ENCODE results near the gene BDKRB1. TPM values are rescaled to one million over a fixed set of nuclear protein-coding genes. Genes with fewer than 3 reads are reported as not detected.

Gene BDKRB1
- total RNA-seq, 1 donor from 2014 or later, result not detected

GRCh38 chr14:96269359-96269710 is 13.3 kb downstream of the BDKRB1 start:
- Mint-ChIP-seq H3K27ac (no peak overlapping the region), H3K4me1 (peaks cover 2% of the 10 kb centered on the region), H3K27me3 (ENCODE audit: insufficient read depth, low read depth) (peaks cover 7% of the 10 kb centered on the region), H3K9me3 (peaks cover 8% of the 10 kb centered on the region), H3K4me3 (no peak overlapping the region), H3K36me3 (no peaks in the 10 kb centered on the region)
- H3K4me1 ChIP-seq, result no peaks in the 10 kb centered on the region
- no peak overlapping the region for H2AFZ ChIP-seq (replicated peaks)
- H3K79me2 ChIP-seq (ENCODE audit: low read depth), result no peaks in the 10 kb centered on the region
- H3K9ac ChIP-seq, result no peak overlapping the region
- DNase-seq (ENCODE audit: low spot score), result no peak
- H3K36me3 ChIP-seq, result no peaks in the 10 kb centered on the region
- no peaks in the 10 kb centered on the region for H4K20me1 ChIP-seq (ENCODE audit: low read depth)
- no peak overlapping the region for H3K4me3 ChIP-seq
- H3F3A ChIP-seq (ENCODE audit: low read depth), result no peaks in the 10 kb centered on the region
- TF ChIP-seq EZH2 (IDR thresholded peaks at IDR 0.05) (no peak), CTCF (IDR thresholded peaks at IDR 0.05) (no peak), EZH2phosphoT487 (IDR thresholded peaks at IDR 0.05) (no peak)
- no peaks in the 10 kb centered on the region for H3K9me3 ChIP-seq (ENCODE audit: low read depth)
- H3K4me2 ChIP-seq, result no peak overlapping the region
- no peak overlapping the region for H3K27ac ChIP-seq
- H3K27me3 ChIP-seq, result no peaks in the 10 kb centered on the region

- no peaks in the 10 kb centered on the region for H3K4me1 ChIP-seq
- H3K9me3 ChIP-seq (ENCODE audit: low read depth), result no peaks in the 10 kb centered on the region
- TF ChIP-seq CTCF (IDR thresholded peaks at IDR 0.05) (no peak), EZH2 (IDR thresholded peaks at IDR 0.05) (no peak), EZH2phosphoT487 (IDR thresholded peaks at IDR 0.05) (no peak)
- Mint-ChIP-seq H3K27ac (peak overlapping the region; percentile 4), H3K27me3 (ENCODE audit: insufficient read depth, low read depth) (peaks cover 7% of the 10 kb centered on the region), H3K4me3 (no peak overlapping the region), H3K36me3 (no peaks in the 10 kb centered on the region), H3K9me3 (peaks cover 8% of the 10 kb centered on the region), H3K4me1 (peaks cover 9% of the 10 kb centered on the region)
- H3K4me3 ChIP-seq, result no peak overlapping the region
- H3F3A ChIP-seq (ENCODE audit: low read depth), result no peaks in the 10 kb centered on the region
- no peak overlapping the region for H3K27ac ChIP-seq
- H3K36me3 ChIP-seq, result no peaks in the 10 kb centered on the region
- H4K20me1 ChIP-seq (ENCODE audit: low read depth), result no peaks in the 10 kb centered on the region
- no peaks in the 10 kb centered on the region for H3K79me2 ChIP-seq (ENCODE audit: low read depth)
- no peak for DNase-seq (ENCODE audit: low spot score)
- H3K27me3 ChIP-seq, result no peaks in the 10 kb centered on the region
- H3K9ac ChIP-seq, result no peak overlapping the region
- no peak overlapping the region for H3K4me2 ChIP-seq
- no peak overlapping the region for H2AFZ ChIP-seq (replicated peaks)
These were observed 14.8 kb downstream of the BDKRB1 start for GRCh38 chr14:96270565-96271420.

GRCh38 chr14:96271421-96271762 is 15.4 kb downstream of the BDKRB1 start:
- TF ChIP-seq EZH2phosphoT487 (IDR thresholded peaks at IDR 0.05) (no peak), EZH2 (IDR thresholded peaks at IDR 0.05) (no peak), CTCF (IDR thresholded peaks at IDR 0.05) (no peak)
- peaks cover 9% of the 10 kb centered on the region for H3K4me1 Mint-ChIP-seq
- no peak for DNase-seq (ENCODE audit: low spot score)
- Histone ChIP-seq H3K4me1 (no peaks in the 10 kb centered on the region), H3K36me3 (no peaks in the 10 kb centered on the region), H2AFZ (replicated peaks) (no peak overlapping the region), H3K27ac (no peak overlapping the region), H3K9me3 (ENCODE audit: low read depth) (no peaks in the 10 kb centered on the region), H3K4me2 (no peak overlapping the region), H3K79me2 (ENCODE audit: low read depth) (no peaks in the 10 kb centered on the region), H3K27me3 (no peaks in the 10 kb centered on the region), H3K4me3 (no peak overlapping the region), H4K20me1 (ENCODE audit: low read depth) (no peaks in the 10 kb centered on the region), H3F3A (ENCODE audit: low read depth) (no peaks in the 10 kb centered on the region), H3K9ac (no peak overlapping the region)
- H3K27ac Mint-ChIP-seq, result peak overlapping the region; percentile 4
- H3K36me3 Mint-ChIP-seq, result no peaks in the 10 kb centered on the region
- peaks cover 8% of the 10 kb centered on the region for H3K9me3 Mint-ChIP-seq
- no peak overlapping the region for H3K4me3 Mint-ChIP-seq
- peaks cover 2% of the 10 kb centered on the region for H3K27me3 Mint-ChIP-seq (ENCODE audit: insufficient read depth, low read depth)
